Non-pigmented ciliary epithelial cell (primary cell): ENCODE measurements around the gene PPBP.

Experiments used
- DNase-seq: peaks from one replicate; pipeline ENCODE4 v3.0.0-alpha.2; 2010; ENCODE audit warnings: low read depth

PPBP gene

GRCh38 chr4:73948291-73948690 lies 39.7 kb downstream of the PPBP start:
- DNase-seq, result no peak

GRCh38 chr4:73947239-73947985 lies 40.6 kb downstream of the PPBP start:
- DNase-seq, result no peak

GRCh38 chr4:73945674-73946449 lies 42.1 kb downstream of the PPBP start:
- no peak for DNase-seq

GRCh38 chr4:73945140-73945539 lies 42.9 kb downstream of the PPBP start:
- no peak for DNase-seq

- no peak for DNase-seq
Measured at GRCh38 chr4:73944061-73944875, 43.7 kb downstream of the PPBP start.

- DNase-seq, result no peak
Measured at GRCh38 chr4:73943555-73943954, 44.4 kb downstream of the PPBP start.

- DNase-seq, result no peak
Measured at GRCh38 chr4:73936969-73937368, 51.0 kb downstream of the PPBP start.
